Measurements from ENCODE around the gene CD177. TPM values are rescaled to one million over a fixed set of nuclear protein-coding genes. Genes with fewer than 3 reads are reported as not detected.
A peak's percentile ranks its signal among the peaks of the same experiment; 100 is the strongest.
"Not testable (repeated sequence)": the region's sequence is repeated elsewhere in the genome, so short reads cannot be mapped to it uniquely, and the experiment has no call there.

Gene CD177
- total RNA-seq, 2 donors from 2014 or later = not detected

GRCh38 chr19:43344347-43344925 is 9.1 kb upstream of the CD177 start:
- H3K36me3 Mint-ChIP-seq (ENCODE audit: low read depth); H3K9me3 Mint-ChIP-seq; H3K4me3 Mint-ChIP-seq; H3K27ac Mint-ChIP-seq; H3K4me1 Mint-ChIP-seq; ATAC-seq (replicated peaks): not testable (repeated sequence)
- H3K27me3 Mint-ChIP-seq = peaks cover 28% of the 10 kb centered on the region

- H3K27me3 Mint-ChIP-seq = peaks cover 19% of the 10 kb centered on the region
- not testable (repeated sequence) for H3K36me3 Mint-ChIP-seq (ENCODE audit: low read depth); H3K4me3 Mint-ChIP-seq; ATAC-seq (replicated peaks); H3K27ac Mint-ChIP-seq; H3K9me3 Mint-ChIP-seq; H3K4me1 Mint-ChIP-seq
Measured at GRCh38 chr19:43349813-43350212, 3.7 kb upstream of the CD177 start.

GRCh38 chr19:43351998-43352746 is 1.3 kb upstream of the CD177 start:
- no peak for ATAC-seq (replicated peaks)
- Mint-ChIP-seq H3K27me3 (peaks cover 22% of the 10 kb centered on the region), H3K4me3 (no peak overlapping the region), H3K36me3 (ENCODE audit: low read depth) (no peaks in the 10 kb centered on the region), H3K27ac (no peak overlapping the region), H3K4me1 (peaks cover 9% of the 10 kb centered on the region), H3K9me3 (no peaks in the 10 kb centered on the region)

GRCh38 chr19:43354305-43354627 is 780 bp downstream of the CD177 start:
- Mint-ChIP-seq H3K27me3 (peaks cover 20% of the 10 kb centered on the region), H3K4me1 (peaks cover 9% of the 10 kb centered on the region), H3K27ac (no peak overlapping the region), H3K9me3 (no peaks in the 10 kb centered on the region), H3K4me3 (no peak overlapping the region), H3K36me3 (ENCODE audit: low read depth) (no peaks in the 10 kb centered on the region)
- no peak for ATAC-seq (replicated peaks)

GRCh38 chr19:43356749-43357148 is 3.3 kb downstream of the CD177 start:
- not testable (repeated sequence) for H3K4me3 Mint-ChIP-seq; H3K27ac Mint-ChIP-seq; H3K4me1 Mint-ChIP-seq; H3K9me3 Mint-ChIP-seq; ATAC-seq (replicated peaks); H3K36me3 Mint-ChIP-seq (ENCODE audit: low read depth)
- peaks cover 19% of the 10 kb centered on the region for H3K27me3 Mint-ChIP-seq

GRCh38 chr19:43362179-43362578 is 8.7 kb downstream of the CD177 start:
- Mint-ChIP-seq H3K4me3 (no peak overlapping the region), H3K4me1 (no peaks in the 10 kb centered on the region), H3K27me3 (peaks cover 8% of the 10 kb centered on the region), H3K9me3 (no peaks in the 10 kb centered on the region), H3K27ac (no peak overlapping the region), H3K36me3 (ENCODE audit: low read depth) (no peaks in the 10 kb centered on the region)
- no peak for ATAC-seq (replicated peaks)

- H3K9me3 Mint-ChIP-seq = no peaks in the 10 kb centered on the region
- ATAC-seq (replicated peaks) = no peak
- H3K36me3 Mint-ChIP-seq (ENCODE audit: low read depth) = no peaks in the 10 kb centered on the region
- peaks cover 10% of the 10 kb centered on the region for H3K27me3 Mint-ChIP-seq
- no peaks in the 10 kb centered on the region for H3K4me1 Mint-ChIP-seq
- no peak overlapping the region for H3K4me3 Mint-ChIP-seq
- no peak overlapping the region for H3K27ac Mint-ChIP-seq
Measured at GRCh38 chr19:43362745-43363144, 9.3 kb downstream of the CD177 start.

GRCh38 chr19:43365677-43366076 is 12.2 kb downstream of the CD177 start:
- not testable (repeated sequence) for H3K36me3 Mint-ChIP-seq (ENCODE audit: low read depth); ATAC-seq (replicated peaks); H3K4me3 Mint-ChIP-seq; H3K4me1 Mint-ChIP-seq; H3K27ac Mint-ChIP-seq; H3K9me3 Mint-ChIP-seq
- H3K27me3 Mint-ChIP-seq = peaks cover 15% of the 10 kb centered on the region

- Mint-ChIP-seq H3K4me1 (no peaks in the 10 kb centered on the region), H3K27me3 (peaks cover 17% of the 10 kb centered on the region), H3K4me3 (no peak overlapping the region), H3K9me3 (no peaks in the 10 kb centered on the region), H3K36me3 (ENCODE audit: low read depth) (no peaks in the 10 kb centered on the region), H3K27ac (no peak overlapping the region)
- ATAC-seq (replicated peaks) = no peak
Measured at GRCh38 chr19:43367822-43368221, 14.3 kb downstream of the CD177 start.

GRCh38 chr19:43368897-43369296 is 15.4 kb downstream of the CD177 start:
- H3K36me3 Mint-ChIP-seq (ENCODE audit: low read depth); ATAC-seq (replicated peaks); H3K4me3 Mint-ChIP-seq; H3K9me3 Mint-ChIP-seq; H3K27ac Mint-ChIP-seq; H3K4me1 Mint-ChIP-seq: not testable (repeated sequence)
- peaks cover 15% of the 10 kb centered on the region for H3K27me3 Mint-ChIP-seq

GRCh38 chr19:43371909-43372308 is 18.4 kb downstream of the CD177 start:
- no peak overlapping the region for H3K4me3 Mint-ChIP-seq
- no peaks in the 10 kb centered on the region for H3K4me1 Mint-ChIP-seq
- no peak for ATAC-seq (replicated peaks)
- H3K9me3 Mint-ChIP-seq = no peaks in the 10 kb centered on the region
- H3K27me3 Mint-ChIP-seq = peaks cover 15% of the 10 kb centered on the region
- H3K36me3 Mint-ChIP-seq (ENCODE audit: low read depth) = no peaks in the 10 kb centered on the region
- no peak overlapping the region for H3K27ac Mint-ChIP-seq

GRCh38 chr19:43372462-43372861 is 19.0 kb downstream of the CD177 start:
- H3K4me1 Mint-ChIP-seq = no peaks in the 10 kb centered on the region
- H3K27me3 Mint-ChIP-seq = peaks cover 15% of the 10 kb centered on the region
- no peaks in the 10 kb centered on the region for H3K36me3 Mint-ChIP-seq (ENCODE audit: low read depth)
- no peaks in the 10 kb centered on the region for H3K9me3 Mint-ChIP-seq
- no peak overlapping the region for H3K4me3 Mint-ChIP-seq
- H3K27ac Mint-ChIP-seq = no peak overlapping the region
- ATAC-seq (replicated peaks) = no peak

GRCh38 chr19:43377624-43378023 is 24.1 kb downstream of the CD177 start:
- not testable (repeated sequence) for H3K9me3 Mint-ChIP-seq; H3K27ac Mint-ChIP-seq; H3K27me3 Mint-ChIP-seq; ATAC-seq (replicated peaks); H3K4me3 Mint-ChIP-seq; H3K4me1 Mint-ChIP-seq; H3K36me3 Mint-ChIP-seq (ENCODE audit: low read depth)

GRCh38 chr19:43380008-43380407 is 26.5 kb downstream of the CD177 start:
- no peaks in the 10 kb centered on the region for H3K9me3 Mint-ChIP-seq
- no peak overlapping the region for H3K27ac Mint-ChIP-seq
- H3K27me3 Mint-ChIP-seq = peaks cover 10% of the 10 kb centered on the region
- H3K36me3 Mint-ChIP-seq (ENCODE audit: low read depth) = no peaks in the 10 kb centered on the region
- H3K4me1 Mint-ChIP-seq = peaks cover 6% of the 10 kb centered on the region
- no peak for ATAC-seq (replicated peaks)
- no peak overlapping the region for H3K4me3 Mint-ChIP-seq

- H3K4me1 Mint-ChIP-seq = peaks cover 6% of the 10 kb centered on the region
- peaks cover 2% of the 10 kb centered on the region for H3K9me3 Mint-ChIP-seq
- peak; percentile 66 for ATAC-seq (replicated peaks)
- no peak overlapping the region for H3K4me3 Mint-ChIP-seq
- no peak overlapping the region for H3K27ac Mint-ChIP-seq
- H3K36me3 Mint-ChIP-seq (ENCODE audit: low read depth) = no peaks in the 10 kb centered on the region
- H3K27me3 Mint-ChIP-seq = peaks cover 10% of the 10 kb centered on the region
Measured at GRCh38 chr19:43380771-43381386, 27.4 kb downstream of the CD177 start.
